Endothelial cell of umbilical vein (primary cell): ENCODE data around the gene MMP19. TPM values are rescaled to one million over a fixed set of nuclear protein-coding genes. Genes with fewer than 3 reads are reported as not detected.

Experiments used
- BruUV-seq: library from RNA; stranded (reverse); fragments of 400-500 nt; replicated peaks from 2 replicates; lab custom pipeline; 2021; lab: Mats Ljungman, UMichigan
- CTCF ChIA-PET: fragments of 300-600, 350-600 bp; sonication (Branson Sonifier 250); formaldehyde crosslinking; loops from one replicate; lab custom pipeline; 2021; ENCODE audit warnings: antibody characterized with exemption, inconsistent platforms; lab: Charles Lee
- POLR2A ChIA-PET: fragments of 300-600, 350-600 bp; sonication (Branson Sonifier 250); formaldehyde crosslinking; loops from one replicate; lab custom pipeline; 2021; ENCODE audit warnings: antibody characterized with exemption, inconsistent platforms; lab: Charles Lee
- DNase-seq: peaks from one replicate; pipeline ENCODE4 v3.0.0-alpha.2; 2011; ENCODE audit warnings: low read depth, low spot score
- FAIRE-seq: peaks from 2 replicates; lab custom pipeline; 2011; peaks lifted over from hg19 to GRCh38; lab: Jason Lieb, UNC
- H2AFZ ChIP-seq: 2 replicates; pipeline ENCODE4 v1.6.0; 2012; ENCODE audit warnings: low read depth, low read length, control low read depth, inconsistent platforms
- H3K27ac ChIP-seq: 2 replicates; pipeline ENCODE4 v1.5.1; 2011; ENCODE audit warnings: low read depth, mild to moderate bottlenecking, control low read depth, low read length, moderate library complexity; ENCODE audit not compliant: insufficient read depth
- H3K27me3 ChIP-seq, 2 experiments: 2 replicates each; pipeline versions ENCODE4 v1.6.0 to v1.6.1; 2011; ENCODE audit warnings: low read length in 2 of 2, mixed read lengths in 1 of 2; ENCODE audit not compliant: control insufficient read depth in 2 of 2, insufficient read depth in 2 of 2
- H3K36me3 ChIP-seq, 2 experiments: 2 replicates in 1 of 2; 3 replicates in 1 of 2; pipeline ENCODE4 v1.5.1; 2011; ENCODE audit warnings: low read length in 2 of 2, mild to moderate bottlenecking in 1 of 2, moderate library complexity in 1 of 2; ENCODE audit not compliant: control insufficient read depth in 2 of 2, insufficient read depth in 2 of 2; ENCODE audit errors: extremely low read depth in 1 of 2
- H3K4me1 ChIP-seq: 3 replicates; pipeline ENCODE4 v1.5.1; 2011; ENCODE audit warnings: mild to moderate bottlenecking, low read length; ENCODE audit not compliant: control insufficient read depth, insufficient read depth; ENCODE audit errors: extremely low read depth
- H3K4me2 ChIP-seq: 2 replicates; pipeline ENCODE4 v1.6.1; 2011; ENCODE audit warnings: low read length, control low read depth, mixed read lengths; ENCODE audit not compliant: insufficient read depth
- H3K4me3 ChIP-seq, 3 experiments: fragments of 200-600 bp in 1 of 3; sonication (generic), shearing (Covaris generic) in 1 of 3; replicated peaks in 1 of 3; 2 replicates each; pipeline ENCODE4 v1.5.1; 2011 to 2016; ENCODE audit warnings: control low read depth in 3 of 3, low read length in 3 of 3, mild to moderate bottlenecking in 2 of 3, inconsistent platforms in 1 of 3, low read depth in 1 of 3, moderate library complexity in 1 of 3; ENCODE audit not compliant: insufficient read depth in 1 of 3
- H3K79me2 ChIP-seq: 2 replicates; pipeline ENCODE4 v1.6.0; 2012; ENCODE audit warnings: low read length, inconsistent platforms; ENCODE audit not compliant: control insufficient read depth, insufficient read depth
- H3K9ac ChIP-seq: replicated peaks from 2 replicates; pipeline ENCODE3; 2011; ENCODE audit warnings: low read length, control low read depth; ENCODE audit not compliant: insufficient read depth; ENCODE audit errors: extremely low read depth
- H3K9me1 ChIP-seq: replicated peaks from 3 replicates; pipeline ENCODE4 v1.6.0; 2011; ENCODE audit warnings: mild to moderate bottlenecking, low read length; ENCODE audit not compliant: control insufficient read depth, insufficient read depth; ENCODE audit errors: extremely low read depth
- H3K9me3 ChIP-seq: replicated peaks from 2 replicates; pipeline ENCODE4 v1.5.1; 2012; ENCODE audit warnings: low read length, inconsistent platforms; ENCODE audit not compliant: control insufficient read depth, insufficient read depth
- H4K20me1 ChIP-seq: replicated peaks from 2 replicates; pipeline ENCODE3; 2011; ENCODE audit warnings: mild to moderate bottlenecking, low read length; ENCODE audit not compliant: control insufficient read depth, insufficient read depth; ENCODE audit errors: extremely low read depth
- CTCF ChIP-seq, 2 donors: IDR thresholded peaks; 1 replicate in 1 of 2; 2 replicates in 1 of 2; pipeline ENCODE4 v1.5.1; 2011; ENCODE audit warnings: low read length in 2 of 2, mild to moderate bottlenecking in 2 of 2, moderate library complexity in 2 of 2, control low read depth in 1 of 2, inconsistent platforms in 1 of 2, low read depth in 1 of 2; ENCODE audit not compliant: insufficient read depth in 1 of 2; ENCODE audit errors: extremely low read depth in 1 of 2
- EZH2 ChIP-seq: IDR thresholded peaks from 2 replicates; pipeline ENCODE4 v1.6.1; 2012; ENCODE audit warnings: borderline replicate concordance, low read depth, mild to moderate bottlenecking, moderate library complexity, low read length, inconsistent platforms; ENCODE audit not compliant: severe bottlenecking
- FOS ChIP-seq: IDR thresholded peaks from 2 replicates; pipeline ENCODE4 v1.6.1; 2011; ENCODE audit warnings: mild to moderate bottlenecking, low read length, moderate library complexity, borderline replicate concordance; ENCODE audit not compliant: insufficient read depth
- GATA2 ChIP-seq: IDR thresholded peaks from 2 replicates; pipeline ENCODE4 v1.7.0; 2011; ENCODE audit warnings: low read depth, mild to moderate bottlenecking, moderate library complexity, mixed read lengths, low read length; ENCODE audit not compliant: insufficient read length, insufficient read depth
- JUN ChIP-seq: IDR thresholded peaks from 2 replicates; pipeline ENCODE4 v1.6.1; 2011; ENCODE audit warnings: borderline replicate concordance, low read depth; ENCODE audit not compliant: insufficient read length, insufficient read depth
- MAX ChIP-seq: IDR thresholded peaks from 2 replicates; pipeline ENCODE4 v1.6.1; 2011; ENCODE audit not compliant: insufficient read depth, insufficient read length
- MYC ChIP-seq: IDR thresholded peaks from one replicate; pipeline ENCODE4 v1.6.1; 2011; ENCODE audit warnings: mild to moderate bottlenecking, low read depth, low read length
- POLR2A ChIP-seq: IDR thresholded peaks from 2 replicates; pipeline ENCODE4 v1.6.1; 2012; ENCODE audit warnings: low read depth, mild to moderate bottlenecking, control low read depth, low read length
- POLR2AphosphoS5 ChIP-seq: IDR thresholded peaks from 2 replicates; pipeline ENCODE4 v1.6.1; 2012; ENCODE audit warnings: low read depth, mild to moderate bottlenecking, control low read depth, low read length, moderate library complexity; ENCODE audit not compliant: insufficient read depth
- dilution Hi-C: fragments of 300-500 bp; cut with MboI; formaldehyde crosslinking; loops from one replicate; pipeline ENCODE4 v1.15.0; 2019; ENCODE audit warnings: low sequenced_read_pairs; ENCODE audit not compliant: extremely low pct_ligation_motif_present
- intact Hi-C: fragments of 100-400 bp; cut with micrococcal nuclease; formaldehyde crosslinking; loops from one replicate; pipeline ENCODE4 v1.10.0; 2022
- polyA plus RNA-seq, 4 experiments: library from polyadenylated mRNA; depleted of rRNA in 3 of 4; stranded (reverse) in 3 of 4; unstranded in 1 of 4; fragments of >200 nt; gene quantifications; 2 replicates each; pipeline versions ENCODE4 v1.2.1 to v1.2.3, GENCODE V29; 2011 to 2012; ENCODE audit warnings: missing spikeins in 1 of 4
- total RNA-seq: library from RNA; stranded (reverse); gene quantifications from 2 replicates; pipeline ENCODE4 v1.2.3, GENCODE V29; 2021

Gene MMP19
- total and polyA plus RNA-seq, 2 donors (not counting 3 experiments of a cell fraction or from before 2014, with no cell fraction given) = 0.31 to 1.6 TPM

- no TSS peak for BruUV-seq
- Histone ChIP-seq H3K36me3 (no peaks in the 10 kb centered on the region), H2AFZ (peak overlapping the region; percentile 35), H3K9ac (peak overlapping the region; percentile 79), H3K4me2 (peak overlapping the region; percentile 52), H3K4me1 (peaks cover 21% of the 10 kb centered on the region), H4K20me1 (no peaks in the 10 kb centered on the region), H3K27ac (peak overlapping the region; percentile 99), H3K9me1 (no peaks in the 10 kb centered on the region), H3K79me2 (no peaks in the 10 kb centered on the region), H3K9me3 (no peaks in the 10 kb centered on the region), H3K4me3 (no peak overlapping the region), H3K27me3 (no peaks in the 10 kb centered on the region)
- DNase-seq = peak; percentile 25
- POLR2A ChIA-PET = interaction anchor here (0.6 to 2.1 kb wide), 4 partner anchors 8 to 29 kb away, joined by 3 to 25 read pairs (median 6); partner anchors contain the start of gene DNAJC14
- CTCF ChIA-PET = interaction anchor here (1.1 to 3.8 kb wide), 4 partner anchors 16 to 239 kb away, joined by 3 to 23 read pairs (median 7); partner anchors contain the start of genes DNAJC14, ORMDL2 and SARNP
- TF ChIP-seq MYC (no peak), GATA2 (no peak), POLR2A (no peak), CTCF (IDR thresholded peaks at IDR 0.05; ENCODE audit: extremely low read depth in 1 of 2, insufficient read depth in 1 of 2, low read depth in 1 of 2, low read length in 2 of 2) (no peak), MAX (no peak), POLR2AphosphoS5 (no peak), EZH2 (no peak), JUN (no peak), FOS (no peak)
- dilution Hi-C loops (no loop called here), intact Hi-C loops (no loop called here)
- no peak for FAIRE-seq
Observed at GRCh38 chr12:55847033-55847432, 4.3 kb upstream of the MMP19 start.
